HG03066 (cell line): ENCODE results near the gene OR2T6.
"Not testable (repeated sequence)": the region's sequence is repeated elsewhere in the genome, so short reads cannot be mapped to it uniquely, and the experiment has no call there.

Source experiments
- ATAC-seq: cut with Tn5 transposase; IDR thresholded peaks from one replicate; pipeline ENCODE4 v1.9.1; 2021; ENCODE audit warnings: low read depth; ENCODE audit not compliant: unreplicated experiment

Gene OR2T6

GRCh38 chr1:248375446-248375845 lies at the start of gene OR2T6:
TSS of gene OR2T6 (plus strand) at chr1:248375746. CDS start at chr1:248387609, 11,863 bp downstream.
- ATAC-seq, result no peak

GRCh38 chr1:248343451-248343850 lies 32.1 kb upstream of the OR2T6 start:
- no peak for ATAC-seq

- ATAC-seq, result no peak
Measured at GRCh38 chr1:248348475-248348874, 27.1 kb upstream of the OR2T6 start, which contains the start of gene OR14C36. TSS of gene OR14C36 (plus strand) at chr1:248348775. CDS start at chr1:248348775, 0 bp downstream.

- no peak for ATAC-seq
Measured at GRCh38 chr1:248359415-248359814, 16.1 kb upstream of the OR2T6 start.

GRCh38 chr1:248361121-248361715 lies 14.3 kb upstream of the OR2T6 start, which contains the start of gene OR2T4:
TSS of gene OR2T4 (plus strand) at chr1:248361665. CDS start at chr1:248361665, 0 bp downstream.
- no peak for ATAC-seq

- ATAC-seq, result no peak
Measured at GRCh38 chr1:248366609-248367008, 8.9 kb upstream of the OR2T6 start.

GRCh38 chr1:248372394-248372793 lies 3.2 kb upstream of the OR2T6 start:
- ATAC-seq, result no peak

GRCh38 chr1:248373761-248374160 lies 1.8 kb upstream of the OR2T6 start:
- ATAC-seq, result no peak

GRCh38 chr1:248376916-248377315 lies 1.4 kb downstream of the OR2T6 start:
- ATAC-seq, result no peak

- no peak for ATAC-seq
Measured at GRCh38 chr1:248380854-248381253, 5.3 kb downstream of the OR2T6 start.

- no peak for ATAC-seq
Measured at GRCh38 chr1:248388426-248388825, 12.9 kb downstream of the OR2T6 start.

- no peak for ATAC-seq
Measured at GRCh38 chr1:248393050-248393449, 17.5 kb downstream of the OR2T6 start.

GRCh38 chr1:248402748-248403147 lies 27.2 kb downstream of the OR2T6 start, which contains the start of gene OR2T1:
TSS of gene OR2T1 (plus strand) at chr1:248403048. CDS start at chr1:248406148, 3,100 bp downstream.
- no peak for ATAC-seq

- ATAC-seq, result no peak
Measured at GRCh38 chr1:248404024-248404423, 28.5 kb downstream of the OR2T6 start.

- ATAC-seq, result peak; percentile 63
Measured at GRCh38 chr1:248406721-248407692, 31.5 kb downstream of the OR2T6 start.

- ATAC-seq, result no peak
Measured at GRCh38 chr1:248416226-248416625, 40.7 kb downstream of the OR2T6 start.

- ATAC-seq, result no peak
Measured at GRCh38 chr1:248417854-248418253, 42.3 kb downstream of the OR2T6 start.

- no peak for ATAC-seq
Measured at GRCh38 chr1:248421384-248421783, 45.8 kb downstream of the OR2T6 start.

- ATAC-seq, result peak; percentile 37
Measured at GRCh38 chr1:248427526-248428191, 52.1 kb downstream of the OR2T6 start.

GRCh38 chr1:248428192-248428533 lies 52.6 kb downstream of the OR2T6 start:
- peak; percentile 83 for ATAC-seq

GRCh38 chr1:248431683-248432082 lies 56.1 kb downstream of the OR2T6 start:
- ATAC-seq, result not testable (repeated sequence)
